Left renal cortex interstitium (tissue), 4 donors: ENCODE data around the gene EIF3B. TPM values are rescaled to one million over a fixed set of nuclear protein-coding genes. Genes with fewer than 3 reads are reported as not detected.

Experiments
- DNase-seq, 4 donors: peaks; one replicate each; pipeline ENCODE4 v3.0.0-alpha.2; 2013; ENCODE audit warnings: low read depth in 4 of 4, low spot score in 2 of 4, missing footprints in 1 of 4
- polyA plus RNA-seq, 4 donors: library from polyadenylated mRNA; unstranded; fragments of 120-200 nt; gene quantifications; one replicate each; pipeline ENCODE4 v1.2.1, GENCODE V29; 2013; ENCODE audit not compliant: insufficient read length in 4 of 4

Gene EIF3B
- polyA plus RNA-seq, 4 donors: 136 to 174 (median 148) TPM

GRCh38 chr7:2421943-2422310 is 67.3 kb downstream of the EIF3B start:
- DNase-seq: no peak

- no peak for DNase-seq
Observed at GRCh38 chr7:2425749-2426148, 71.1 kb downstream of the EIF3B start.

Other genes starting within 250 kb of the EIF3B start
- 10 to 100 TPM; 23.4 to 29.0 (median 25.7) TPM for gene MAD1L1, start 121.9 kb upstream of the EIF3B start, polyA plus RNA-seq
- 10 to 100 TPM; 34.4 to 40.1 (median 37.4) TPM for gene MRM2, start 112.6 kb upstream of the EIF3B start, polyA plus RNA-seq
- 10 to 100 TPM; 20.1 to 30.2 (median 22.8) TPM for gene NUDT1, start 112.6 kb upstream of the EIF3B start, polyA plus RNA-seq
- gene SNX8, start 40.4 kb upstream of the EIF3B start, polyA plus RNA-seq: 10 to 100 TPM; 33.0 to 38.1 (median 35.9) TPM
- gene CHST12, start 48.8 kb downstream of the EIF3B start, polyA plus RNA-seq: 10 to 100 TPM in 3 of 4 donors, 1 to 10 TPM in 1; 9.5 to 16.7 (median 13.5) TPM
- gene GRIFIN, start 121.6 kb downstream of the EIF3B start, polyA plus RNA-seq: under 1 TPM in 2 of 4 donors, not detected in 2; 0.31 to 0.32 TPM
- 10 to 100 TPM; 27.0 to 44.4 (median 38.0) TPM for gene LFNG, start 164.9 kb downstream of the EIF3B start, polyA plus RNA-seq
- 10 to 100 TPM; 22.8 to 44.1 (median 36.6) TPM for gene BRAT1, start 200.7 kb downstream of the EIF3B start, polyA plus RNA-seq
- 10 to 100 TPM; 20.2 to 30.3 (median 22.2) TPM for gene IQCE, start 204.2 kb downstream of the EIF3B start, polyA plus RNA-seq